ENCODE results near the gene PDIA6.

Gene PDIA6

GRCh38 chr2:10812362-10813162 is at the start of gene PDIA6:
PDIA6 (minus strand) TSS chr2:10812785; CDS start chr2:10812696, 89 bp downstream.
- DNase-seq (ENCODE audit: low read depth): peak; percentile 96

GRCh38 chr2:10862330-10862729 is 49.7 kb upstream of the PDIA6 start:
- DNase-seq (ENCODE audit: low read depth): no peak

- DNase-seq (ENCODE audit: low read depth): no peak
Measured at GRCh38 chr2:10861765-10862164, 49.2 kb upstream of the PDIA6 start.

- DNase-seq (ENCODE audit: low read depth): no peak
Measured at GRCh38 chr2:10860814-10861325, 48.3 kb upstream of the PDIA6 start.

GRCh38 chr2:10860081-10860813 is 47.7 kb upstream of the PDIA6 start:
- DNase-seq (ENCODE audit: low read depth): no peak

- DNase-seq (ENCODE audit: low read depth): no peak
Measured at GRCh38 chr2:10859278-10859677, 46.7 kb upstream of the PDIA6 start.

GRCh38 chr2:10848541-10848940 is 36.0 kb upstream of the PDIA6 start:
- no peak for DNase-seq (ENCODE audit: low read depth)

- DNase-seq (ENCODE audit: low read depth): no peak
Measured at GRCh38 chr2:10847008-10847407, 34.4 kb upstream of the PDIA6 start.

- no peak for DNase-seq (ENCODE audit: low read depth)
Measured at GRCh38 chr2:10846110-10846861, 33.7 kb upstream of the PDIA6 start.

GRCh38 chr2:10845640-10846039 is 33.1 kb upstream of the PDIA6 start:
- no peak for DNase-seq (ENCODE audit: low read depth)

GRCh38 chr2:10844097-10844496 is 31.5 kb upstream of the PDIA6 start:
- peak; percentile 36 for DNase-seq (ENCODE audit: low read depth)

- DNase-seq (ENCODE audit: low read depth): no peak
Measured at GRCh38 chr2:10842506-10842905, 29.9 kb upstream of the PDIA6 start.

- DNase-seq (ENCODE audit: low read depth): no peak
Measured at GRCh38 chr2:10841547-10842219, 29.1 kb upstream of the PDIA6 start.

- DNase-seq (ENCODE audit: low read depth): no peak
Measured at GRCh38 chr2:10839813-10840212, 27.2 kb upstream of the PDIA6 start.

- no peak for DNase-seq (ENCODE audit: low read depth)
Measured at GRCh38 chr2:10838734-10839133, 26.1 kb upstream of the PDIA6 start.

GRCh38 chr2:10837298-10838266 is 25.0 kb upstream of the PDIA6 start:
- DNase-seq (ENCODE audit: low read depth): no peak

- DNase-seq (ENCODE audit: low read depth): no peak
Measured at GRCh38 chr2:10835052-10835970, 22.7 kb upstream of the PDIA6 start.

GRCh38 chr2:10834068-10834655 is 21.6 kb upstream of the PDIA6 start:
- DNase-seq (ENCODE audit: low read depth): no peak

GRCh38 chr2:10833021-10833420 is 20.4 kb upstream of the PDIA6 start:
- DNase-seq (ENCODE audit: low read depth): no peak

All from fibroblast of gingiva (primary cell).